Adrenal gland (tissue), 12 donors: ENCODE data around the gene SLC24A3. TPM values are rescaled to one million over a fixed set of nuclear protein-coding genes. Genes with fewer than 3 reads are reported as not detected.

ENCODE experiments used
- DNase-seq, 7 donors: peaks; one replicate each; pipeline ENCODE4 v3.0.0-alpha.2; 2019 to 2020
- H3K27ac ChIP-seq, 5 donors: fragments of 200-600 bp; sonication (generic) in 4 of 5; 1 replicate in 3 of 5; 2 replicates in 2 of 5; pipeline versions ENCODE4 v1.5.1 to v1.8.0; 2016 to 2020; ENCODE audit warnings: mild to moderate bottlenecking in 1 of 5
- H3K27me3 ChIP-seq: fragments of 200-600 bp; 2 replicates; pipeline ENCODE4 v1.8.0; 2021
- H3K36me3 ChIP-seq, 2 donors: fragments of 200-600 bp; replicated peaks in 1 of 2; 1 replicate in 1 of 2; 2 replicates in 1 of 2; pipeline versions ENCODE4 v1.5.1 to v1.8.0; 2018 to 2022
- H3K4me1 ChIP-seq, 2 donors: fragments of 200-600 bp; replicated peaks in 1 of 2; 1 replicate in 1 of 2; 2 replicates in 1 of 2; pipeline versions ENCODE4 v1.5.1 to v1.8.0; 2018 to 2021
- H3K4me3 ChIP-seq, 4 donors: fragments of 200-600 bp; sonication (generic) in 3 of 4; one replicate each; pipeline ENCODE4 v1.5.1; 2016 to 2018
- H3K9me3 ChIP-seq, 3 donors: fragments of 200-600 bp; sonication (generic) in 1 of 3; replicated peaks in 1 of 3; 1 replicate in 2 of 3; 2 replicates in 1 of 3; pipeline versions ENCODE4 v1.5.1 to v1.8.0; 2016 to 2021
- CTCF ChIP-seq, 6 experiments: fragments of 450-650 bp in 4 of 6; fragments of 200-600 bp in 2 of 6; sonication (generic) in 1 of 6; IDR thresholded peaks; 1 replicate in 5 of 6; 2 replicates in 1 of 6; pipeline versions ENCODE4 v1.5.1 to v1.8.0; 2016 to 2021; ENCODE audit warnings: antibody characterized with exemption in 6 of 6, mild to moderate bottlenecking in 2 of 6, moderate library complexity in 1 of 6
- POLR2A ChIP-seq, 2 donors: fragments of 450-650 bp; IDR thresholded peaks; one replicate each; pipeline ENCODE4 v1.6.1; 2017; ENCODE audit warnings: antibody characterized with exemption in 2 of 2, mild to moderate bottlenecking in 2 of 2, moderate library complexity in 1 of 2
- WGBS, 4 donors: extraction: QIAGEN DNeasy Blood & Tissue Kit in 2 of 4; methylation state at CpG; one replicate each; pipeline versions ENCODE4 v1.1.5 to v1.1.7; 2013 to 2017; 5-methylcytosine and 5-hydroxymethylcytosine counted together
- intact Hi-C, 2 donors: fragments of 100-400 bp; cut with DNase I; formaldehyde crosslinking; loops; one replicate each; pipeline versions ENCODE4 v1.14.1 to v1.15.0; 2022 to 2023
- polyA plus RNA-seq, 3 donors: library from polyadenylated mRNA; stranded (reverse); fragments of 200-250 nt in 2 of 3; fragments of 350-450 nt in 1 of 3; fragmentation: Illumina TruSeq in 1 of 3; extraction: RNeasy Lipid Tissue Mini Kit (QIAGEN cat#74804) in 1 of 3; gene quantifications; one replicate each; pipeline ENCODE4 v1.2.3, GENCODE V29; 2013 to 2014
- total RNA-seq, 9 donors: library from RNA; depleted of rRNA in 4 of 9; stranded (reverse); fragments of >200 nt in 4 of 9; fragments of 120-200 nt in 1 of 9; fragmentation: NEBNext Ultra II Directional in 1 of 9; extraction: Animal tissue kit (Norgen Biotek cat#: 25700) in 1 of 9; gene quantifications; one replicate each; pipeline versions ENCODE4 v1.1.0 to v1.2.4, GENCODE V29; 2013 to 2023
- donor health status: healthy with polysubstance abuse.
- donor health status: Bipolar disorder and iron deficiency.
- donor health status: DM: yes; HTN: yes; CAD: no.
- donor health status: DM: no; HTN: no; CAD: no.
- donor health status: DM: no; HTN: no; CAD: no.
- donor health status: DM: yes; HTN: yes; CAD: no.

SLC24A3 gene
- total and polyA plus RNA-seq, 12 donors = 0.89 to 44.4 (median 2.7) TPM

GRCh38 chr20:19338380-19338779 is 125.9 kb downstream of the SLC24A3 start:
- H3K36me3 ChIP-seq = no peaks in the 10 kb centered on the region
- TF ChIP-seq POLR2A (IDR thresholded peaks at IDR 0.05) (no peak), CTCF (IDR thresholded peaks at IDR 0.05) (no peak)
- no peak for DNase-seq

GRCh38 chr20:19338960-19339359 is 126.5 kb downstream of the SLC24A3 start:
- TF ChIP-seq CTCF (IDR thresholded peaks at IDR 0.05) = no peak
- no peak for TF ChIP-seq POLR2A (IDR thresholded peaks at IDR 0.05)
- Histone ChIP-seq H3K36me3 (no peaks in the 10 kb centered on the region), H3K27me3 (no peaks in the 10 kb centered on the region), H3K4me1 (peaks cover 0 to 12% of the 10 kb centered on the region in 2 donors), H3K9me3 (no peaks in the 10 kb centered on the region), H3K27ac (no peak overlapping the region), H3K4me3 (no peak overlapping the region)
- 68 to 82% (median 77%) methylated on average over 6 of the region's 6 CpGs for WGBS, 4 donors
- intact Hi-C loops = no loop called here
- DNase-seq = no peak

More at GRCh38 chr20:19338380-19338779, 125.9 kb downstream of the SLC24A3 start:
- no peak overlapping the region for H3K27ac ChIP-seq
- peaks cover 0 to 12% of the 10 kb centered on the region in 2 donors for H3K4me1 ChIP-seq
- intact Hi-C loops = no loop called here
- WGBS, 4 donors = 78 to 100% (median 85%) methylated on average over 1 to 3 of the region's 3 CpGs
- no peaks in the 10 kb centered on the region for H3K9me3 ChIP-seq
- no peak overlapping the region for H3K4me3 ChIP-seq
- H3K27me3 ChIP-seq = no peaks in the 10 kb centered on the region

- Histone ChIP-seq H3K27me3 (no peaks in the 10 kb centered on the region), H3K9me3 (no peaks in the 10 kb centered on the region), H3K36me3 (no peaks in the 10 kb centered on the region), H3K4me3 (no peak overlapping the region), H3K27ac (no peak overlapping the region), H3K4me1 (peaks cover 0 to 12% of the 10 kb centered on the region in 2 donors)
- 53 to 59% (median 58%) methylated on average over 3 of the region's 3 CpGs for WGBS, 4 donors
- DNase-seq = no peak
- intact Hi-C loops = no loop called here
- TF ChIP-seq CTCF (IDR thresholded peaks at IDR 0.05) (no peak), POLR2A (IDR thresholded peaks at IDR 0.05) (no peak)
Observed at GRCh38 chr20:19341348-19342053, 129.1 kb downstream of the SLC24A3 start.

GRCh38 chr20:19344341-19344740 is 131.9 kb downstream of the SLC24A3 start:
- TF ChIP-seq CTCF (IDR thresholded peaks at IDR 0.05) (no peak), POLR2A (IDR thresholded peaks at IDR 0.05) (no peak)
- intact Hi-C loops = no loop called here
- H3K9me3 ChIP-seq = no peaks in the 10 kb centered on the region
- peaks cover 0 to 12% of the 10 kb centered on the region in 2 donors for H3K4me1 ChIP-seq
- H3K4me3 ChIP-seq = no peak overlapping the region
- no peak overlapping the region for H3K27ac ChIP-seq
- WGBS, 4 donors = 75 to 81% (median 80%) methylated on average over 2 of the region's 2 CpGs
- no peaks in the 10 kb centered on the region for H3K27me3 ChIP-seq
- H3K36me3 ChIP-seq = no peaks in the 10 kb centered on the region
- DNase-seq = no peak
